Measurements from ENCODE around the gene PDIA2. TPM values are rescaled to one million over a fixed set of nuclear protein-coding genes. Genes with fewer than 3 reads are reported as not detected.
"Not testable (repeated sequence)": the region's sequence is repeated elsewhere in the genome, so short reads cannot be mapped to it uniquely, and the experiment has no call there.

PDIA2 gene
- total RNA-seq, 1 donor from 2014 or later: not detected

DNA sequence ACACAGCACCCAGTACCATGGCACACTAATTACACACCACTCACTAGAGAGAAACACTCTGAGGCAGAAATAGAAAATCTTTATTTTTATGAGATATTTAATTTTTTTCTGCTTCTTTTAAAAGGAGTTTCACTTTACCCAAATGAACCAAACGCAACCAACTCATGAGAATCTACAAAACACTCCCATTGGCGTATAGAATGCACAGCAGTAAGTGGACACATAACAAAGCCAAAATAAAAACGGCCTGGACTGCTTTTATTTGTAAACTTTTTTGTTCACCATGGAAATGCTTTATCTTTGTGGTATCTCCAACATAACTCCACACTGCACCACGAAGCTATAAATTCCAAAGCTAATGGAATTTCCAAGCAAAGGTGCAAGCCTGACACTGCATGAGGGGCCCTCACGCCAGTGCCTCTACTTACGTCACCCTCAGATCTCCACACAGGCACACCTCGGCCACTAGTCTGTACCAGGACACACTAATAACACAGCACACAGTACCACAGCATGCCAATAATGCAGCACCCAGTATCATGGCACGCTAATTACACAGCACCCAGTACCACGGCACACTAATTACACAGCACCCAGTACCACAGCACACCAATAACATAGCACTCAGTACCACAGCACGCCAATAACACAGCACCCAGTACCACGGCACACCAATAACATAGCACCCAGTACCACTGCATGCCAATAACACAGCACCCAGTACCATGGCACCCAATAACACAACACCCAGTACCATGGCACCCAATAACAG lies 52.1 kb downstream of the PDIA2 start:
- H3K27ac Mint-ChIP-seq, CTCF ChIA-PET: not testable (repeated sequence)

DNA sequence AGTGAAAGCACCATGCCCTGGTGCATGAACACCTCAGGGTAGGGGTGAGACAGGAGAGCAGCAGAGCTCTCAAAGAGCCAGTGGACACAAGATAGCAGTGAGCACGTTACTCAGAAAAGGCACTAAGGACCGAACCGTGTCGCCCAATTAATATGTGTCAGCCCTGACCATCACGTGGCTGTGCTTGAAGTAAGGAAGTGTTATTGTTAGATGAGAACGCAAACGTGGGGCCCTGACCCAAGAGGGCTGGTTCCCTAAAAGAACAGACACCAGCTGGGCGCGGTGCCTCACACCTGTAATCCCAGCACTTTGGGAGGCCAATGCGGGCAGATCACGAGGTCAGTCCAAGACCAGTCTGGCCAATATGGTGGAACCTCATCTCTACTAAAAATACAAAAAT lies 53.3 kb downstream of the PDIA2 start:
- no peaks in the 10 kb centered on the region for H3K27me3 Mint-ChIP-seq
- peaks cover 62% of the 10 kb centered on the region for H3K4me1 Mint-ChIP-seq
- TF ChIP-seq, protein P1, sequence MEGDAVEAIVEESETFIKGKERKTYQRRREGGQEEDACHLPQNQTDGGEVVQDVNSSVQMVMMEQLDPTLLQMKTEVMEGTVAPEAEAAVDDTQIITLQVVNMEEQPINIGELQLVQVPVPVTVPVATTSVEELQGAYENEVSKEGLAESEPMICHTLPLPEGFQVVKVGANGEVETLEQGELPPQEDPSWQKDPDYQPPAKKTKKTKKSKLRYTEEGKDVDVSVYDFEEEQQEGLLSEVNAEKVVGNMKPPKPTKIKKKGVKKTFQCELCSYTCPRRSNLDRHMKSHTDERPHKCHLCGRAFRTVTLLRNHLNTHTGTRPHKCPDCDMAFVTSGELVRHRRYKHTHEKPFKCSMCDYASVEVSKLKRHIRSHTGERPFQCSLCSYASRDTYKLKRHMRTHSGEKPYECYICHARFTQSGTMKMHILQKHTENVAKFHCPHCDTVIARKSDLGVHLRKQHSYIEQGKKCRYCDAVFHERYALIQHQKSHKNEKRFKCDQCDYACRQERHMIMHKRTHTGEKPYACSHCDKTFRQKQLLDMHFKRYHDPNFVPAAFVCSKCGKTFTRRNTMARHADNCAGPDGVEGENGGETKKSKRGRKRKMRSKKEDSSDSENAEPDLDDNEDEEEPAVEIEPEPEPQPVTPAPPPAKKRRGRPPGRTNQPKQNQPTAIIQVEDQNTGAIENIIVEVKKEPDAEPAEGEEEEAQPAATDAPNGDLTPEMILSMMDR (IDR thresholded peaks at IDR 0.05): no peak
- CTCF ChIA-PET: no interaction called here
- no peak for ATAC-seq (ENCODE audit: low read depth)
- H3K36me3 Mint-ChIP-seq (ENCODE audit: low read depth): no peaks in the 10 kb centered on the region
- DNase-seq: no peak
- no peak overlapping the region for H3K4me3 Mint-ChIP-seq
- POLR2A ChIA-PET: interaction anchor here (0.7 kb wide), 1 partner anchor 1629 kb away, joined by 8 read pairs; the partner anchor contains the start of gene RPS2
- H3K9me3 Mint-ChIP-seq: no peaks in the 10 kb centered on the region
- H3K27ac Mint-ChIP-seq: no peak overlapping the region
- intact Hi-C loops (cut with micrococcal nuclease): no loop called here

More for the DNA sequence above, 52.1 kb downstream of the PDIA2 start:
- ATAC-seq (ENCODE audit: low read depth); H3K36me3 Mint-ChIP-seq (ENCODE audit: low read depth); H3K9me3 Mint-ChIP-seq; H3K4me3 Mint-ChIP-seq; H3K27me3 Mint-ChIP-seq; intact Hi-C loops (cut with micrococcal nuclease); POLR2A ChIA-PET; DNase-seq: not testable (repeated sequence)
- H3K4me1 Mint-ChIP-seq: peaks cover 59% of the 10 kb centered on the region

Other genes with a start within 250 kb of the PDIA2 start
- gene POLR3K, start 229.6 kb upstream of the PDIA2 start, total RNA-seq: 26.5 and 30.6 TPM in 2 replicates
- gene SNRNP25, start 229.3 kb upstream of the PDIA2 start, total RNA-seq: 34.9 and 36.6 TPM in 2 replicates
- 0.67 and 1.3 TPM in 2 replicates for gene RHBDF1, start 210.5 kb upstream of the PDIA2 start, total RNA-seq
- 51.7 and 53.6 TPM in 2 replicates for gene MPG, start 204.9 kb upstream of the PDIA2 start, total RNA-seq
- 40.4 and 42.5 TPM in 2 replicates for gene NPRL3, start 144.5 kb upstream of the PDIA2 start, total RNA-seq
- not detected in 2 replicates for gene HBZ, start 130.5 kb upstream of the PDIA2 start, total RNA-seq
- gene HBM, start 117.2 kb upstream of the PDIA2 start, total RNA-seq: not detected in 2 replicates
- 90.7 and 104 TPM in 2 replicates for gene HBA2, start 110.3 kb upstream of the PDIA2 start, total RNA-seq
- gene HBA1, start 106.5 kb upstream of the PDIA2 start, total RNA-seq: 109 and 111 TPM in 2 replicates
- not detected in 2 replicates for gene HBQ1, start 102.7 kb upstream of the PDIA2 start, total RNA-seq
- gene LUC7L, start 53.7 kb upstream of the PDIA2 start, total RNA-seq: 85.0 and 100 TPM in 2 replicates
- gene FAM234A, start 48.3 kb upstream of the PDIA2 start, total RNA-seq: 45.9 and 49.6 TPM in 2 replicates
- gene RGS11, start 7.2 kb upstream of the PDIA2 start, total RNA-seq: not detected in 2 replicates
- not detected in 2 replicates for gene ARHGDIG, start 2.6 kb upstream of the PDIA2 start, total RNA-seq
- 27.9 and 30.6 TPM in 2 replicates for gene AXIN1, start 69.6 kb downstream of the PDIA2 start, total RNA-seq
- gene MRPL28, start 87.4 kb downstream of the PDIA2 start, total RNA-seq: 82.4 and 87.3 TPM in 2 replicates
- gene PGAP6, start 98.8 kb downstream of the PDIA2 start, total RNA-seq: 38.4 and 44.5 TPM in 2 replicates
- gene NME4, start 114.0 kb downstream of the PDIA2 start, total RNA-seq: 29.9 and 32.9 TPM in 2 replicates
- 4.4 and 6.7 TPM in 2 replicates for gene DECR2, start 118.7 kb downstream of the PDIA2 start, total RNA-seq
- gene RAB11FIP3, start 142.5 kb downstream of the PDIA2 start, total RNA-seq: 32.2 and 35.4 TPM in 2 replicates
- gene CAPN15, start 244.5 kb downstream of the PDIA2 start, total RNA-seq: 77.0 and 95.1 TPM in 2 replicates

Measured in activated B cell treated with CpG ODN at 0.5 μM for 24 hours (primary cell).